CD4-positive, alpha-beta T cell treated with Interleukin-4 for 4 hours (primary cell): ENCODE measurements around the gene ANKRD22.
"Not testable (repeated sequence)": the region's sequence is repeated elsewhere in the genome, so short reads cannot be mapped to it uniquely, and the experiment has no call there.

Experiments
- DNase-seq: peaks from one replicate; pipeline ENCODE4 v3.0.0-alpha.2; 2020

Gene ANKRD22

DNA sequence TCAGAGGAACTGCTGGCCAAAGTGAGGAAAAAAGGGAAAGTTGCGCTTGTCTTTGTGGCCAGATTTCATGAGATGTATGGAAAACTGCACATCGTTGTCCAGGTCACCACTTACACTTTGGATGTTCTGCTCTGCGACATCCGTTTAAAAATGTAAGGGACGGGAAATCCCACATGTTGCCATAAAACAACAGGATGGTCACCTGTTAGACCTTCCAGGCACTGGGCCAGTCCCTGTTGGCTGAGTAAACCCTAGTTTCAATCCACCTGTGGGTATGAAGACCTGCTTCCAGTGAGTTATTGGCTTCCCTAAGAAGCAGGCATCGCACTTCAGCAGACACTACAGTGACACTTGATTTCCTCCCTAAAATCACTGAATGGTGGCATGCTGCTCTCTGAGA lies 25.7 kb upstream of the ANKRD22 start:
- no peak for DNase-seq

DNA sequence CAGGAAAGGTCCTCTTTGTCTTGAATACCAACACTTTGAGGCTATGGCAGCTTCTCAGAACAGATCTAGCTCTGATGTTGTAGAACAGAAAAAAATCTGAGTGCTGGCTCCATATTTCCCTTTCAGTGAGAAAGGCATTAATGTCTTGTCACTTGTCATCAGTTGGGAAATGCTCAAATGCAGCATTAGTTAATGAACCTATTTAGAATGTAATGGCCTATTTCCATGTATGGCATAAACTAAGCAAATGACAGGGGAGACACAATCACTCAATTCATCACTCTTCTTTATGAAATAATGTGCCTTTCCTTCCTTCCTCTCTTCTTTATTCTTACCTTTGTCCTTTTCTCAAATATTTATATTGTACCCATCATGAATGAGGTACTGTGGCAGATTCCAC lies 23.4 kb upstream of the ANKRD22 start:
- DNase-seq: no peak

DNA sequence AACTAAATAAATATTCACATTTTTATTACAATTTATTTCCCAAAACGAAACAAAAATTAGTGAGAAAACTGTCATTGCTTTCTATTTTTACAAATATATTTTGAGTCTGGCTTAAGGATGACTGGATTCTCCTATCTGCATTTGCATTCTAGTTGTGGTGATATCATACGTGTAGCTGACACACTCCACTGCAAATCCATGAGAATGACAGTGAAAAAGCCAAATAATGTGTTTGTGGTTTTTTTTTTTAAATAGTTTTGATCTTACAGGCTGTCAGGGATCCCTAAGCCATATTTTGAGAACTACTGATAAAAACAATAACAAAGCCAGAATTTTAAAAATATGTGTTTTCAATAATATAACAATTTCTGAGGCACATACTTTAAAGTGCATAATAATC lies 22.6 kb upstream of the ANKRD22 start:
- DNase-seq: no peak

DNA sequence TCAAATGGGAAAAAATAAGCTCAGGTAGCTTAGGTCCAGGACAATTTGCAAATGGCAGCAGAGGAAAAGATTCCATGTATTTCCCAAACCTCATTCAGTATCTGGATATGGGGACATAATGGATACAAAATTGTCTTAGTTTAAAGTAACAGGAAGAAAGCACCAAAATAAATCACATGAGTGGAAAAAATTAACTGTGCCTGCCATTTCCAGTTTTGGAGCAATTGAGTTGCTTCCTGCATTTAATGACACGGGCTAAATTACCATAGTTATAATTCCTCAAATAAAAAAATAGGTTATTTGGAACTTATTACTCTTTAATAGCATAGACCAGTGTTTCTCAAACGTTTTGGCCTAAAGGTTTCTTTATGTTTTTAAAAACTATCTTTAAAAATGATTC lies 22.1 kb upstream of the ANKRD22 start:
- DNase-seq: no peak

DNA sequence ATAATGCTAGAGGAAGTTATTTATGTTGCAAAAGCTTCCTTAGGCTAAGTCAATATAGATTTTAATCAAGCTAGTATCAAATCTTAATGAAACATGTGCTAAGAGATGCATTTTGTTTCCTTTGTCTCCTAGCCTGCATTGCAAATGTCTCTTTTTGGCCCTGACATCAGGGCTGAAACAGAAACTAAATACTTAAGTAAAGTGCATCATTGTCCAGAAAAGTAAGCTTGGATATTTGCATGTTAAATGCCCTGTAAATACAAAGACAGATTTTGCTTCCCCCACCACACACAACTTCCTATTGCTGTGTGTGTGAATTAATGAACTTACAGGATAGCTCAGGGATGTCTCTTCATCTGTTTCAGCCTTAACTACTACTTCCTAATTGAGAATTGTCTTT lies 18.4 kb upstream of the ANKRD22 start:
- no peak for DNase-seq

DNA sequence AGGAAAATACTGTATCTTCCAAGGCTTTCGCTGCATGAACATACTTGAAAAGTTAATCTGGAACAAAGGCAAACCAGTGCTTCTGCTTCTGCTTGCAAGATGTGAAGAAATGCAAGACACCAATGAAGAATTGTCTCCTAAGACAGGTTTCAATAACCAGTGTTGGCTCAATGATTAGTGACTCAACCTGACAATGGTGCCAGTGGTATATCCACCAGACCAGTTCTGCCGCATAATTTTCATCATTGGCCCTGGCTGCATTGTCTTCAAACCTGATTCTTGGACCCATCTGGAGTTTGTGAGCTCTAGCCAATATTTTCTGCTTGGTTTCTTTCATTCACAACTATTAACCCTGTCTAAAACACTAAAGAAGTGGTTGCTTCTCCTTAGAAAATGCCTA lies 14.8 kb upstream of the ANKRD22 start:
- no peak for DNase-seq

DNA sequence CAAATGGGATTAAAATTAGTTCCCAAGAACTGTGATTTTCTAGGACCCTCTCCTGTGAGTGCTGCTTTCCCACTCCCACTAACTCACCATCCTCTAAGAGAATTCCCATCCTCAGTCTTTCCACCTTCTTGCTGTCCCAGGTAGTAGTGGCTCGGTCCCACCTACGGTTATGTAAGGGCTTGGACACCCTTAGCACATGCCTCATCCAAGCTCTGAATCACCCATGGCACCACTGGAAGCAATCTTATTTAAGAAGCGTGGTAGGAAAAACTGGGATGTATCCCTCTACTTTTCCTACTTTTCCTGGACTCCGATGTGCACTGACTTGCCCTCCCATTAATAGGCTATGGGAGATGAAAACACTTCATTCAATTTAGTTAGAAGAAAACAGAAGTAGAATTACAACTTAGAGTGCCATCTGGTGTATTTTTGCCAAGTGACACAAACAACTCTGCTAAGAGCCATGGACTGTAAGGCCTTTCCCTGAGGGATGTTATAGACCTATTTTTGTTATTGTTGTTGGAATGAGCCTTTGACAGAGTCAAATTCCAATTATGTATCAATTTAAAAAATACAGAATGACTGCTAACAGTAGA lies 13.7 kb upstream of the ANKRD22 start:
- DNase-seq: no peak

DNA sequence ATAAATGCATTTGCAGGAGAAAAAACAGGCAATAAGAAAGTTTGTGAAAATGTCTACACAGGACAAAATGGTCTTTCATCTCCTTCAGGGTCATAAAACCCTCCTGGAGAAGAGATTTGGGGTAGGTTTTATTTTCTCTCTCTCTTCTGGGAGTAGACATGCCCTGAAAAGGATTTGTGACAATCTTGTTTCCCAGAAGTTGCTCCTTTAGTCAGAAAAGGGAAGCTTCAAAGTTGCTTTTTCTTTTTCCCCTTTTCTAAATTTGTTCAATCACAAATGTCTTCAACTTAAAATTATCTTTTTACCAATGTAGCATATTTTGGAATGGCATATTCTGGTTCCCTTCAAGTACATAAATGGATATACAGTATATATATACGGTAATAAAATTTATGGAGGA lies 9.4 kb upstream of the ANKRD22 start:
- no peak for DNase-seq

DNA sequence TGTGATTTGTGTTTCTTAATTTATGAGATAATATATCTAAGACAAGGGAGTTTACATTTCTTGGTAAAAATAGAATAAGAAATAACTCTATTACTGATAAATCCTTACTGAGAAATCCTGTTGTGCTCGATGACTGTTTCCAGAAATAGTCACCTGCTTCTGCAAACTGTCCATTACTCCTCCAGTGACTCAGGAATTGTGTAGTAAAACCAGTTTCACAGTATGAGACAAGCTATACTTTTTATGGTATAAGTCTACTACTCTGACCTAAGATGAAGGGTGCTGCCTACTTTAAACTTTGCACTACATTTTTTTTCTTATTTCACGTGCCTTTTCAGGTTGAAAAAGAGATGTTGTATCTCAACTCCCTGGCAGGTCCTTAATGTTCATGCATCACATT lies 6.8 kb upstream of the ANKRD22 start:
- no peak for DNase-seq

DNA sequence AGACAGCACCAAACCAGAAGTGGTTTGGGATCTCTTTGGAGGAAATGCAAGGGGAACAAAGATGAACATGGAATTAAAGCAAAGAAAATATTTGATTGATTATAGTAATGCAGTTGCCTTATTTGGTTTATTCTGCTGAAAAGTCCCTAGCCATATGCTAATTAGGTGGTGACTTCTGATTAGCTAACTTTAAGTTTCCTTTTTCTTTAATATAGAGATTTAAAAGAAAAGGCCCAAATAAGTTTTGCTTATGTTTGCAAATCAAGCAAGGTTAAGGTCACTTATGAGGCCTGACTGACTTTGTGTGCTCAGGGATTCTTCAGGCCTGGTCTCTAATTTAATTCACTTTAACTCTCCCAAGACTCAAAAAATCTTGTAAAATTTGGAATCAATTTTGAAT lies 6.2 kb upstream of the ANKRD22 start:
- no peak for DNase-seq

DNA sequence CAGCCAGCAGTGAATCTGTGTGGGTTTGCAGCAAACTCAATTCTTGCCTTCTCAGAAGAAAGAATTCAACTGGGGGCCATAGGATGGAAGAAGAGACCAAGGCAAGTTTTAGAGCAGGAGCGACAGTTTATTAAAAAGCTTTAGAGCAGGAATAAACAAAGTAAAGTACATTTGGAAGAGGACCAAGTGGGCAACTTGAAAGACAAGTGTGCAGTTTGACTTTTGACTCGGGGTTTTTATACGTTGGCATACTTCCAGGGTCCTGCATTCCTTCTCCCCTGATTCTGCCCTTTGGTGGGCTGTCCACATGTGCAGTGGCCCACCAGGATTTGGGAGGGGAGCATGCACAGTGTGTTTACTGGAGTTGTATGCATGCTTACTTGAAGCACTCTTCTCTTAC lies 3.0 kb upstream of the ANKRD22 start:
- no peak for DNase-seq

DNA sequence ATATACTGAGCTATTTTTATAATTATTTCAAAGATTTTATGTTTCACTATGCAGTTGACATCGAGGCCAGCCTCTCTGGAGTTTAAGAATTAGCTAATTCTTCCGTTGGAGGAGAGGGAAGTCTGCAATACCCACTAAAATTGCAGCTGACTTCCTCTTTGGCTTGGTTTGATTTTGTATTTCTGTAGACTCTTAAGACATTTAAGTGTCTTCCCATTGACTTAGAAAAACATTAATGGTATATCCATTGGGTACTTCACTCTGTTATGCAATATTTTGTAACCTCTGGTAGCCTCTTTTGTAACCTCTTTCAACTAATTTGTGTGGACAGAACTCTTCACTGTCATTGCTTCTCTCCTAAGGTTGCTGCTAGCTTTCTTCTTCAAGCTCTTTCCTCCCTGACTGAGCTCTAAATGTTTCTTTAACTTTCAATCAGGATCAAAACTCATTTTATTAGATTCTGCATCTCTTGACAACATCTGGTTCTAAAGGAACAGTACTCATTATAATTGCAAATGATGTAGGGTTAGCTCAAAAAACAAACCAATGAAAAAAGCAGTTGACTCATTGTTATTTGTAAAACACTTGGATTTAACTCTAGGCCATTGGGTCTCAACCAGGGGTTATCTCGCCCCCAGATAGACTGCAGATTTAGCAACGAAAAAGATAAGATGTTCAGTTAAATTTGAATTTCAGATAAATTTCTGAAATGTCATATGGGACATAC lies 1.7 kb upstream of the ANKRD22 start:
- no peak for DNase-seq

DNA sequence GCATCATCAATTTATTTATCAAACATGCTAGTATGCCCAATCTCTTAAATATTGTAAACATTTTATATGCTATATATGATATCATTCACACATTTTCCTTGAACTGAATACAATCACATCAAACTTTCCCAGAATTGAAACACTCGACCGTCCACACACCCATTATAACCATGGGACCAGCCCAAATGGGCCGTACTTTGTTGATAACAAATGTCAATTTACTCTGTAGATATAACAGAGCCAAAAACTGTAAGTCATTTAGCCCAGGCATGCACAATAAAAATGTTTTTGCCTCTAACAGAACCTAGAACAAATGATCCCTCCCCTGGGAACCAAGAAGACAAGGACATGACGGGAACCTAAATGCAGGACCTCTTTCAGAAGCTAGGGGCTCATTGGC lies 683 bp upstream of the ANKRD22 start:
- DNase-seq: no peak

DNA sequence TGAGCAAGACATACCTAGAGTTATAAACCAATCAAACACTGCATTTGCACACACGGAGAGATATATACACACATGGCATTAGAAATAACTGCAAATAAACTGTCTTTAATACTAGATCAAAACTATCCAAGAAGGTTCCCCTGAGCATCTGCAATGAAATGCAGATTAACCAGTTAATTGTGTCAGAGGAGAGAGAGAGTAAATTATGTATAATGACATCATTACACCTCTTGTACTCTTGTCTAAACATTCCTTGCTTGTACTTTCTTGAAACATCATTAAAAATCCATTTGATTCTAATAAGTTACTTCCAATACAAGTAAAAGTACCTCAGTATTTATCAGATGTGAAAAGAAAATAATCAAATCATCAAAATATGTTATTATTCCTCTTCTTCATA lies 932 bp downstream of the ANKRD22 start:
- DNase-seq: no peak

DNA sequence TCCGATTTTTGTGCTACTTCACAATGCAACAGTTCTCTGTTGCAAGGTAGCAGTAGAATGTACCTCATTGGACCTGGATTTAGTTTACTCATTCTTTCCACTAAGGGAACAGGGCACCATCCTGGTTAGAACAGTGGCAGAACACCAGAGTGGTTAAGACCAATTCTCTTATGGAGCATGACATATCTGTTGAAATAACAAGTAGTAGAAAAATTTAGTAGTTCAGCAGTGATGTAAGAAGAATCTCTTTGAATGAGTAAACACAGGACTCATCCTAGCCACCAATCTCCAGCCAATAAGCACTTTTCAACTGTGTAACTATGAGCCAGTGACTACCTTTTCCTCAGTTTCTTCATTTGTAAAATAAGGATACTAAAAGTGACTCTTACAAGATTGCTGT lies 2.4 kb downstream of the ANKRD22 start:
- DNase-seq: no peak

DNA sequence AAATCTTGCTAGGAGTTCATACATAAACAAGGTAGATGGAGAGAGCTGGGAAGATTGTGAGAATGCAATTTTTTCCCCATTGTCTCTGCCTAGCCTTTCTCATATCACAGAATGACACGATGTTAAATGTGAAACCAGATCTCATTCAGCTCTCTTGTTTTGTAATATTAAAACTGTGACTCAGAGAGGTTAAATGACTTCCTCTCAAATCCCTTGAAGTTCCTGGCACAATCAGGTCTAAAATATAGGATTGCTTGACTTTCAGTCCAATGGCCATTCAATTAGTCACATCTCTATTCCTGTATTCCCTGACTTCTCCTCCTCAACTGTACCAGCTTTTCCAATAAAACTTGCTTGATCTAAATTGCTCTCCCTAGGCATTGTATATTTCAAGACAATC lies 3.1 kb downstream of the ANKRD22 start:
- DNase-seq: no peak

DNA sequence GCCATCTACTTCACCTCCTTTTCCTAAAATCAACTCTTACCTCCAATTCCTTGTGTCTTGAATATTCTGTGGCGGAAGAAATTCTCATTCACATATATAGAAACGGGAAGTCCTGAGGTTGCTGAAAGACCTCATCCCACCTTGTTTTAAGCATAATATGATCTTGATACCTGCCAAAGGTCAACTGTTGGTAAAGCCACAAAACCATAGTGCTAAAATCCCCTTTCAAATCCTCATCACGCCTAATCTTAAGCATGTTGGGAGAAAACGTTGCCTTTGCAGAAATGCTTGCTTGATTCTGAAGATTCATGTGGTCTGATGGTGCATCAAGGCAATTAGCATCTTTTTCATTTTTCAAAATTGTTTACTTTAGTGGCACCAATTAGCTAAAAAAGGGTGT lies 8.5 kb downstream of the ANKRD22 start:
- no peak for DNase-seq

DNA sequence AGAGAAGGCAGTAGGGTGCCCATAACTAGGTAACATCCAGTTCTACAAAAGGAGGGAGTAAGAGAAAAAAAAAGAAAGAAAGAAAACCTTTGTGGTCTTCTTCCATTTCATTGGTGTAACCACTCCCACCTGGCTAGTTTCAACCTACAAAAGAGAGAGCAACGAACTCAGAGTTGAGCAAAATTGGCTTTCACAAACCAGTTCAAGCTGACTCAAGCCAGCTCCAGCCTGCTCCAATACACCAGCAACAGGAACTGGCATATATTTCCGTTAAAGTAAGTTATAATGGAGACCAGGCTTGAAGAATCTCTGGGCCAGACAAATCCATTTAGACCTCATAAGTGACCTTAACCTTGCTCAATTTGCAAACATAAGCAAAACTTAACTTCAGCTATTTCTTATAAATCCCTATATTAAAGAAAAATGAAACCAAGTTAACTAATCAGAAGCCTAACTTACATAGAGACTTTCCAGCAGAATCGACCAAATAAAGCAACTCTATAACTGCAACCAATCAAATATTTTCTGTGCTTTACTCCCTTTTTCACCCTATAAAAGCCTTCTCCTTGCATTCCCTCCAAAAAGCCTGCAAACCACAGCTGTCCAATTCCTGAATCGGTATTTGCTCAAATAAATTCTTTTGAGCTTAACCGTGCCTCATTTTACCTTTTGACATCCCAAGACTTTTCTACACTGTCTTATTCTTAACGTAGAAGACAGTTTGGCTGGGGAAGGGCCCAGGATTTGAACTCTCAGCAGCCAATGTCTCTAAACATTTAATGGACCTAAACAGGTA lies 10.1 kb downstream of the ANKRD22 start:
- DNase-seq: no peak

DNA sequence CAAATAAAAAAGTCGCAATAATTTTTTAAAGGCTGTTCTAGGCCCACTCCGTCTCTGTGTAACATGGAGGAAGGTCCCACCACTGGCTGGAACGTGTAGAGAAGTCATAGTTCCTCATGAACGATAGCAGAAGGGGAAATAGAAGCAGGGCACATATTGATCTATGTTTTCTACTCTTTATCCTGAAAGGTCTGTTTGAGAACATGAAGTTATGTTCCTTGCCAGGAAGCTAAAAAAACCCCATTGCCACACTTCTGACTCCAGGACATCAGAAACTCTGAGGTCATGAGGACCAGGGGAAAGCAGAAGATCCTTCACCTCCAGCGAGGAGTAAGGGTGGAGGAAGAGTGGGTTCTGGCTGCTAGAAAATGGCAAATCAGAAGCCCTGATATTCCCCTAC lies 10.8 kb downstream of the ANKRD22 start:
- no peak for DNase-seq

DNA sequence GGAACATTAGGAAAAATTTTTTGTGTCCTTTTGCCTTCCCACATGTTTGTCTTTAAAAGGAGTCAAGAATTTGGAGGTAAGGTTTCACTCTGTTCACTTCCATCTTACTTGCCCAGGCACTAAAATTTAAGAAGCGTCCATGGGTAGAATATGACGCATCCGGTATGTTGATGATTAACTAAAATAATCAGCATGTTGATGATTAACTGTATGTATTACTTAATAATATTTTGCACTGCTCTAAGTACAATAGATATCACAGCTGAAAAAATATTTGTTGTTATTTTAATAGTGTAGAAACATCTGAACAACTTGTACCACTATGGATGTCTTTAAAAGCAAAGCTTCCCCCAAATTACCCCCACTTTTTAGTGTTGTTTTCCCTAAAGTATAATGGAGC lies 11.5 kb downstream of the ANKRD22 start:
- no peak for DNase-seq

DNA sequence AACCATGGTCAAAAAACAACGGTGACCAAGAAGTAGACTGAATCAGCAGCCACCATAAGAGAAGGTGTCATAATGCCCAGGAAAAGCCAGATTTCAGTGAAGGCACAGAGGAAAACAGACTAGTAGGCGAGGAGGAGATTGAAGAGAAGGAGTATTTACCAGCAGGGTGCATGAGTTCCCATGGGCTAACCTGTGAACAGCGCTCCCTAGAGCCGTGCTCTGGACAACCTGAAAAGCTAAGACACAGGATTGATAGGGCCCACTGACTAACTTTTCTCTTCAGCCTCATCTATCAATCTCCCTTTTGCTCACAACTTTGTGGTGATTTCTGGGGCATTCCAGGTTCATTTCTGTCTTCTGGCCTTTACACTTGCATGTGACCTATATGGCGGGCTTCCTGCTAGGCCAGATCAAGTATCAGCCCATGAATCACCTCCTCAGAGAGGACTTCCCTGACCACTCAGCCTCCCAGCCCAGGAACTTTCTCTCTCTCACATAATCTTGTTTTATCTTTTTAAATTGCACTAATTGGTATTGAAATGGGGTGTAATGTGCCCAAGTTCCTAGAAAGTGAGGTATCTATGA lies 12.8 kb downstream of the ANKRD22 start:
- DNase-seq: no peak

DNA sequence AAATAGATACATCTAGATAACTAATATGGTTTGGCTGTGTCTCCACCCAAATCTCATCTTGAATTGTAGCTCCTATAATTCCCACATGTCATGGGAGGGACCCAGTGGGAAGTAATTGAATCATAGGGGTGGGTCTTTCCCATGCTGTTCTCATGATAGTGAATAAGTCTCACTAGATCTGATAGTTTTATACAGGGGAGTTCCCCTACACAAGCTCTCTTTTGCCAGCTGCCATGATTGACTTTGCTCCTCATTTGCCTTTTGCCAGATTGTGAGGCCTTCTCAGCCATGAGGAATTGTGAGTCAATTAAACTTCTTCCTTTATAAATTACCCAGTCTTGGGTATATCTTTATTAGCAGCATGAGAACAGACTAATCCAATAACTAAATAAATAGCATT lies 14.0 kb downstream of the ANKRD22 start:
- DNase-seq: not testable (repeated sequence)

DNA sequence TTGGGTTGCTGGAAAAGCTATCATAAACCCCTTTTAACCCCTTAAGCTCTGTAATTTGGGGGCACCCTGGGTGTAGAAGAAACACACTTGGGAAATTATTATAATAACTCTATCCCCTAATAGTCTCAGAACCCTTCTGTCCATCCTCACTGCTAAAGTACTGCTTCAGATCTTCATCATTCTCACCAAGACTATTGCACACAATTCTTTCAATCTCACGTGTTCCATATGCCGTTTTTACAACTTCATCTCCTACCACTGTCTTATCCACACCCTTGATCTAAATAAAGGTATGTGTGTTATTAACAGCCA lies 15.8 kb downstream of the ANKRD22 start:
- no peak for DNase-seq
